Ramos (cell line): Measurements from ENCODE around the gene KCNQ2.

Experiments
- in situ Hi-C: fragments of 300-500 bp; cut with MboI; formaldehyde crosslinking; loops from one replicate; pipeline ENCODE4 v1.14.3; 2022; ENCODE audit warnings: low sequenced_read_pairs; ENCODE audit not compliant: unreplicated experiment

Gene KCNQ2

GRCh38 chr20:63397155-63397843, 75.2 kb downstream of the KCNQ2 start:
- in situ Hi-C loops = no loop called here

- in situ Hi-C loops = no loop called here
Measured at GRCh38 chr20:63396300-63396699, 76.2 kb downstream of the KCNQ2 start.

- in situ Hi-C loops = no loop called here
Measured at GRCh38 chr20:63395723-63396122, 76.7 kb downstream of the KCNQ2 start.

GRCh38 chr20:63394920-63395455, 77.5 kb downstream of the KCNQ2 start:
- in situ Hi-C loops = no loop called here

GRCh38 chr20:63394069-63394919, 78.2 kb downstream of the KCNQ2 start:
- in situ Hi-C loops = no loop called here

GRCh38 chr20:63393566-63393965, 78.9 kb downstream of the KCNQ2 start:
- in situ Hi-C loops = no loop called here

GRCh38 chr20:63392465-63393365, 79.7 kb downstream of the KCNQ2 start:
- in situ Hi-C loops = no loop called here

GRCh38 chr20:63387917-63388316, 84.5 kb downstream of the KCNQ2 start:
- in situ Hi-C loops = loop anchor here (10.0 kb wide), 1 partner anchor 163 kb away; no protein-coding TSS in a partner anchor

- in situ Hi-C loops = loop anchor here (10.0 kb wide), 1 partner anchor 163 kb away; no protein-coding TSS in a partner anchor
Measured at GRCh38 chr20:63387393-63387792, 85.1 kb downstream of the KCNQ2 start.

- in situ Hi-C loops = loop anchor here (10.0 kb wide), 1 partner anchor 162 kb away; no protein-coding TSS in a partner anchor
Measured at GRCh38 chr20:63386491-63386890, 86.0 kb downstream of the KCNQ2 start.

GRCh38 chr20:63385819-63386218, 86.6 kb downstream of the KCNQ2 start:
- in situ Hi-C loops = loop anchor here (10.0 kb wide), 1 partner anchor 161 kb away; no protein-coding TSS in a partner anchor

GRCh38 chr20:63384336-63384735, 88.1 kb downstream of the KCNQ2 start:
- in situ Hi-C loops = loop anchor here (10.0 kb wide), 1 partner anchor 160 kb away; no protein-coding TSS in a partner anchor

- in situ Hi-C loops = loop anchor here (10.0 kb wide), 1 partner anchor 159 kb away; no protein-coding TSS in a partner anchor
Measured at GRCh38 chr20:63383556-63383955, 88.9 kb downstream of the KCNQ2 start.

- in situ Hi-C loops = loop anchor here (10.0 kb wide), 1 partner anchor 158 kb away; no protein-coding TSS in a partner anchor
Measured at GRCh38 chr20:63382551-63383300, 89.7 kb downstream of the KCNQ2 start.

- in situ Hi-C loops = loop anchor here (10.0 kb wide), 1 partner anchor 157 kb away; no protein-coding TSS in a partner anchor
Measured at GRCh38 chr20:63381781-63382431, 90.5 kb downstream of the KCNQ2 start.

- in situ Hi-C loops = loop anchor here (10.0 kb wide), 1 partner anchor 156 kb away; no protein-coding TSS in a partner anchor
Measured at GRCh38 chr20:63380346-63380870, 92.0 kb downstream of the KCNQ2 start.

- in situ Hi-C loops = loop anchor here (10.0 kb wide), 1 partner anchor 155 kb away; no protein-coding TSS in a partner anchor
Measured at GRCh38 chr20:63379872-63380271, 92.6 kb downstream of the KCNQ2 start.

GRCh38 chr20:63379296-63379695, 93.2 kb downstream of the KCNQ2 start:
- in situ Hi-C loops = no loop called here
